A673 (cell line): Measurements from ENCODE around the gene DKK2. TPM values are rescaled to one million over a fixed set of nuclear protein-coding genes. Genes with fewer than 3 reads are reported as not detected.

Experiments used
- BruUV-seq: library from RNA; stranded (reverse); fragments of 400-500 nt; replicated peaks from 2 replicates; lab custom pipeline; 2021; lab: Mats Ljungman, UMichigan
- CTCF ChIA-PET: fragments of 300-600 bp; sonication (Branson Sonifier 250); formaldehyde crosslinking; loops from one replicate; lab custom pipeline; 2022; ENCODE audit warnings: antibody characterized with exemption; lab: Charles Lee
- POLR2A ChIA-PET: fragments of 300-600 bp; sonication (Branson Sonifier 250); formaldehyde crosslinking; loops from one replicate; lab custom pipeline; 2022; ENCODE audit warnings: antibody characterized with exemption; ENCODE audit not compliant: low non-redundant PET; lab: Charles Lee
- DNase-seq: peaks from one replicate; pipeline ENCODE4 v3.0.0-alpha.2; 2015; ENCODE audit warnings: low spot score
- H3K27ac ChIP-seq: fragments of 200-600 bp; sonication (generic); 2 replicates; pipeline ENCODE4 v1.5.1; 2016; ENCODE audit warnings: mixed run types, low read depth, mild to moderate bottlenecking, mixed read lengths, antibody characterized with exemption, low read length; ENCODE audit not compliant: poor library complexity, severe bottlenecking
- H3K27me3 ChIP-seq: fragments of 200-600 bp; sonication (generic); replicated peaks from 2 replicates; pipeline ENCODE4 v1.6.1; 2017; ENCODE audit warnings: mixed run types, low read depth, mild to moderate bottlenecking, mixed read lengths, antibody characterized with exemption, low read length; ENCODE audit not compliant: insufficient read depth, poor library complexity
- H3K36me3 ChIP-seq: fragments of 200-600 bp; sonication (generic); 2 replicates; pipeline ENCODE4 v1.6.1; 2016; ENCODE audit warnings: mixed run types, mild to moderate bottlenecking, mixed read lengths, antibody characterized with exemption, low read length; ENCODE audit not compliant: insufficient read depth, poor library complexity, severe bottlenecking
- H3K4me1 ChIP-seq: fragments of 200-600 bp; sonication (generic); 2 replicates; pipeline ENCODE4 v1.6.1; 2017; ENCODE audit warnings: mixed run types, mild to moderate bottlenecking, mixed read lengths, antibody characterized with exemption, low read length; ENCODE audit not compliant: insufficient read depth, poor library complexity, severe bottlenecking
- H3K4me3 ChIP-seq: fragments of 200-600 bp; sonication (generic); 2 replicates; pipeline ENCODE4 v1.5.1; 2016; ENCODE audit warnings: low read depth, mixed run types, mild to moderate bottlenecking, mixed read lengths, low read length; ENCODE audit not compliant: poor library complexity, severe bottlenecking
- H3K9me3 ChIP-seq: fragments of 200-600 bp; sonication (generic); 2 replicates; pipeline ENCODE4 v1.6.1; 2016; ENCODE audit warnings: mixed run types, low read depth, mild to moderate bottlenecking, mixed read lengths, antibody characterized with exemption, low read length; ENCODE audit not compliant: poor library complexity, severe bottlenecking
- CTCF ChIP-seq: fragments of 300-800, 200-600 bp; sonication (generic); conservative IDR thresholded peaks from 2 replicates; pipeline ENCODE4 v1.5.1; 2017; ENCODE audit warnings: low read depth, mild to moderate bottlenecking, antibody characterized with exemption, low read length, moderate library complexity, mixed read lengths
- EZH2 ChIP-seq: fragments of 200-600 bp; sonication (generic); IDR thresholded peaks from 2 replicates; pipeline ENCODE4 v1.6.1; 2017; ENCODE audit warnings: borderline replicate concordance, low read depth, mild to moderate bottlenecking, mixed read lengths, antibody characterized with exemption, low read length; ENCODE audit not compliant: poor library complexity, severe bottlenecking
- intact Hi-C: fragments of 100-400 bp; cut with micrococcal nuclease; formaldehyde crosslinking; loops from one replicate; pipeline ENCODE4 v1.10.0; 2022; ENCODE audit not compliant: unreplicated experiment
- total RNA-seq: library from RNA; stranded (reverse); gene quantifications from 2 replicates; pipeline ENCODE4 v1.2.3, GENCODE V29; 2021

The DKK2 gene
- total RNA-seq, 1 experiment from 2014 or later: 99.3 TPM

- Histone ChIP-seq H3K9me3 (no peaks in the 10 kb centered on the region), H3K4me1 (peaks cover 60% of the 10 kb centered on the region), H3K27ac (peak overlapping the region; percentile 3), H3K27me3 (no peaks in the 10 kb centered on the region), H3K36me3 (no peaks in the 10 kb centered on the region), H3K4me3 (no peak overlapping the region)
- ChIA-PET POLR2A (no interaction called here), CTCF (no interaction called here)
- DNase-seq: no peak
- BruUV-seq: no TSS peak
- TF ChIP-seq CTCF: no peak
- TF ChIP-seq EZH2: no peak
- intact Hi-C loops: no loop called here
Measured at GRCh38 chr4:107009196-107009968, 26.7 kb downstream of the DKK2 start.

- no peak overlapping the region for H3K27ac ChIP-seq
- peaks cover 60% of the 10 kb centered on the region for H3K4me1 ChIP-seq
- intact Hi-C loops: no loop called here
- ChIA-PET CTCF (no interaction called here), POLR2A (no interaction called here)
- peaks cover 3% of the 10 kb centered on the region for H3K36me3 ChIP-seq
- no peak overlapping the region for H3K4me3 ChIP-seq
- BruUV-seq: no TSS peak
- H3K27me3 ChIP-seq: no peaks in the 10 kb centered on the region
- no peak for DNase-seq
- TF ChIP-seq EZH2 (no peak), CTCF (no peak)
- no peaks in the 10 kb centered on the region for H3K9me3 ChIP-seq
Measured at GRCh38 chr4:107008115-107008514, 28.0 kb downstream of the DKK2 start.

- intact Hi-C loops: no loop called here
- ChIA-PET POLR2A (no interaction called here), CTCF (no interaction called here)
Measured at GRCh38 chr4:107006218-107006617, 29.9 kb downstream of the DKK2 start.

More at GRCh38 chr4:107006218-107006617, 29.9 kb downstream of the DKK2 start:
- H3K4me3 ChIP-seq: no peak overlapping the region
- no peaks in the 10 kb centered on the region for H3K27me3 ChIP-seq
- H3K4me1 ChIP-seq: peaks cover 46% of the 10 kb centered on the region
- no peak overlapping the region for H3K27ac ChIP-seq
- no peaks in the 10 kb centered on the region for H3K9me3 ChIP-seq
- no TSS peak for BruUV-seq
- no peak for DNase-seq
- TF ChIP-seq CTCF: no peak
- no peak for TF ChIP-seq EZH2
- H3K36me3 ChIP-seq: peaks cover 9% of the 10 kb centered on the region
